ENCODE data around the gene FOXJ3. TPM values are rescaled to one million over a fixed set of nuclear protein-coding genes. Genes with fewer than 3 reads are reported as not detected.

FOXJ3 gene
- total and polyA plus RNA-seq, 2 of the 13 experiments (the other 11 are each of a cell fraction or from before 2014, with no cell fraction given), result 16.6 to 48.5 TPM

DNA sequence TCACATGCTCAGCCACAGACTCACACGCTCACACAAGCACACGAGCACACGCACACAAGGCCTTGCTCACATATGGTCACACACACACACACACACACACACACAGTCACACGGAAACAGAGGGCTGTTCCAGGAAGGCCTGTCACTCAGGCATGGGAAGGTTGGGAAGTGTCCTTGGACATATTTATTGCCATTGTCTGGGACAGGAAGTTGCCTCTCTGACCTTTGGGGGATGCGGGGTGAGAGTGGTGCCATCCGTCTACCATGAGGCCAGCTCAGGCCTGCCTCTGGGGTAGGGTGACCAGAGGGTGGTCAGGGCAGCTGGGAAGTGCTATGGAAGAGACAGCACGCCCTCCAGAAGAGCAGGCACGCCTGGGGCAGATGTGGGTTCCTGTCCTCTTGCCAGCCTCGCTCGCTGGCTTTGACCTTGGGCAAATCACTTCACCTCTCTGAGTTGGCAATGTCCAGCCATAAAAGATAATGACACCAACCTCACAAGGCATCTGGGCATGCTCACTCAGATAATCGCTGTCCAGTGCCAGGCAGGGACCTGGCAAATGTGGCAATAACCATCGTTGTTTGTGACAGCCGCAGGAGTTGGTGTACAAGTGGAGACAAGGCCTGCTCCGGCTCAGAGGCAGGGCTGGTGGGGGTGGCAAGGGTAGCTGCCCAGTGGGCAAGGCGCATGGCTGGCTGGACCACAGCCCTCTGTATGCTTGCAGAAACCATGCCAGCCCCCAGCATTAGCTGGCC lies 162.5 kb downstream of the FOXJ3 start (continued):
- TF ChIP-seq, protein P1, sequence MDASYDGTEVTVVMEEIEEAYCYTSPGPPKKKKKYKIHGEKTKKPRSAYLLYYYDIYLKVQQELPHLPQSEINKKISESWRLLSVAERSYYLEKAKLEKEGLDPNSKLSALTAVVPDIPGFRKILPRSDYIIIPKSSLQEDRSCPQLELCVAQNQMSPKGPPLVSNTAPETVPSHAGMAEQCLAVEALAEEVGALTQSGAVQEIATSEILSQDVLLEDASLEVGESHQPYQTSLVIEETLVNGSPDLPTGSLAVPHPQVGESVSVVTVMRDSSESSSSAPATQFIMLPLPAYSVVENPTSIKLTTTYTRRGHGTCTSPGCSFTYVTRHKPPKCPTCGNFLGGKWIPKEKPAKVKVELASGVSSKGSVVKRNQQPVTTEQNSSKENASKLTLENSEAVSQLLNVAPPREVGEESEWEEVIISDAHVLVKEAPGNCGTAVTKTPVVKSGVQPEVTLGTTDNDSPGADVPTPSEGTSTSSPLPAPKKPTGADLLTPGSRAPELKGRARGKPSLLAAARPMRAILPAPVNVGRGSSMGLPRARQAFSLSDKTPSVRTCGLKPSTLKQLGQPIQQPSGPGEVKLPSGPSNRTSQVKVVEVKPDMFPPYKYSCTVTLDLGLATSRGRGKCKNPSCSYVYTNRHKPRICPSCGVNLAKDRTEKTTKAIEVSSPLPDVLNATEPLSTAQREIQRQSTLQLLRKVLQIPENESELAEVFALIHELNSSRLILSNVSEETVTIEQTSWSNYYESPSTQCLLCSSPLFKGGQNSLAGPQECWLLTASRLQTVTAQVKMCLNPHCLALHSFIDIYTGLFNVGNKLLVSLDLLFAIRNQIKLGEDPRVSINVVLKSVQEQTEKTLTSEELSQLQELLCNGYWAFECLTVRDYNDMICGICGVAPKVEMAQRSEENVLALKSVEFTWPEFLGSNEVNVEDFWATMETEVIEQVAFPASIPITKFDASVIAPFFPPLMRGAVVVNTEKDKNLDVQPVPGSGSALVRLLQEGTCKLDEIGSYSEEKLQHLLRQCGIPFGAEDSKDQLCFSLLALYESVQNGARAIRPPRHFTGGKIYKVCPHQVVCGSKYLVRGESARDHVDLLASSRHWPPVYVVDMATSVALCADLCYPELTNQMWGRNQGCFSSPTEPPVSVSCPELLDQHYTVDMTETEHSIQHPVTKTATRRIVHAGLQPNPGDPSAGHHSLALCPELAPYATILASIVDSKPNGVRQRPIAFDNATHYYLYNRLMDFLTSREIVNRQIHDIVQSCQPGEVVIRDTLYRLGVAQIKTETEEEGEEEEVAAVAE (CRISPR knock-in tag; IDR thresholded peaks at IDR 0.05; ENCODE audit: borderline replicate concordance), result no peak
- TF ChIP-seq, protein P2, sequence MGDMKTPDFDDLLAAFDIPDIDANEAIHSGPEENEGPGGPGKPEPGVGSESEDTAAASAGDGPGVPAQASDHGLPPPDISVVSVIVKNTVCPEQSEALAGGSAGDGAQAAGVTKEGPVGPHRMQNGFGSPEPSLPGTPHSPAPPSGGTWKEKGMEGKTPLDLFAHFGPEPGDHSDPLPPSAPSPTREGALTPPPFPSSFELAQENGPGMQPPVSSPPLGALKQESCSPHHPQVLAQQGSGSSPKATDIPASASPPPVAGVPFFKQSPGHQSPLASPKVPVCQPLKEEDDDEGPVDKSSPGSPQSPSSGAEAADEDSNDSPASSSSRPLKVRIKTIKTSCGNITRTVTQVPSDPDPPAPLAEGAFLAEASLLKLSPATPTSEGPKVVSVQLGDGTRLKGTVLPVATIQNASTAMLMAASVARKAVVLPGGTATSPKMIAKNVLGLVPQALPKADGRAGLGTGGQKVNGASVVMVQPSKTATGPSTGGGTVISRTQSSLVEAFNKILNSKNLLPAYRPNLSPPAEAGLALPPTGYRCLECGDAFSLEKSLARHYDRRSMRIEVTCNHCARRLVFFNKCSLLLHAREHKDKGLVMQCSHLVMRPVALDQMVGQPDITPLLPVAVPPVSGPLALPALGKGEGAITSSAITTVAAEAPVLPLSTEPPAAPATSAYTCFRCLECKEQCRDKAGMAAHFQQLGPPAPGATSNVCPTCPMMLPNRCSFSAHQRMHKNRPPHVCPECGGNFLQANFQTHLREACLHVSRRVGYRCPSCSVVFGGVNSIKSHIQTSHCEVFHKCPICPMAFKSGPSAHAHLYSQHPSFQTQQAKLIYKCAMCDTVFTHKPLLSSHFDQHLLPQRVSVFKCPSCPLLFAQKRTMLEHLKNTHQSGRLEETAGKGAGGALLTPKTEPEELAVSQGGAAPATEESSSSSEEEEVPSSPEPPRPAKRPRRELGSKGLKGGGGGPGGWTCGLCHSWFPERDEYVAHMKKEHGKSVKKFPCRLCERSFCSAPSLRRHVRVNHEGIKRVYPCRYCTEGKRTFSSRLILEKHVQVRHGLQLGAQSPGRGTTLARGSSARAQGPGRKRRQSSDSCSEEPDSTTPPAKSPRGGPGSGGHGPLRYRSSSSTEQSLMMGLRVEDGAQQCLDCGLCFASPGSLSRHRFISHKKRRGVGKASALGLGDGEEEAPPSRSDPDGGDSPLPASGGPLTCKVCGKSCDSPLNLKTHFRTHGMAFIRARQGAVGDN (CRISPR knock-in tag; IDR thresholded peaks at IDR 0.05), result peak; percentile 55
- TF ChIP-seq, protein P3, sequence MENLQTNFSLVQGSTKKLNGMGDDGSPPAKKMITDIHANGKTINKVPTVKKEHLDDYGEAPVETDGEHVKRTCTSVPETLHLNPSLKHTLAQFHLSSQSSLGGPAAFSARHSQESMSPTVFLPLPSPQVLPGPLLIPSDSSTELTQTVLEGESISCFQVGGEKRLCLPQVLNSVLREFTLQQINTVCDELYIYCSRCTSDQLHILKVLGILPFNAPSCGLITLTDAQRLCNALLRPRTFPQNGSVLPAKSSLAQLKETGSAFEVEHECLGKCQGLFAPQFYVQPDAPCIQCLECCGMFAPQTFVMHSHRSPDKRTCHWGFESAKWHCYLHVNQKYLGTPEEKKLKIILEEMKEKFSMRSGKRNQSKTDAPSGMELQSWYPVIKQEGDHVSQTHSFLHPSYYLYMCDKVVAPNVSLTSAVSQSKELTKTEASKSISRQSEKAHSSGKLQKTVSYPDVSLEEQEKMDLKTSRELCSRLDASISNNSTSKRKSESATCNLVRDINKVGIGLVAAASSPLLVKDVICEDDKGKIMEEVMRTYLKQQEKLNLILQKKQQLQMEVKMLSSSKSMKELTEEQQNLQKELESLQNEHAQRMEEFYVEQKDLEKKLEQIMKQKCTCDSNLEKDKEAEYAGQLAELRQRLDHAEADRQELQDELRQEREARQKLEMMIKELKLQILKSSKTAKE (CRISPR knock-in tag; IDR thresholded peaks at IDR 0.05; ENCODE audit: borderline replicate concordance), result peak; percentile 28; the same call in 1 of the 2 replicates
- TF ChIP-seq NFKBIZ (CRISPR knock-in tag; IDR thresholded peaks at IDR 0.05) (no peak), ZNF614 (CRISPR knock-in tag; IDR thresholded peaks at IDR 0.05; ENCODE audit: borderline replicate concordance) (no peak), KAT8 (CRISPR knock-in tag; IDR thresholded peaks at IDR 0.05) (no peak), TBP (CRISPR knock-in tag; IDR thresholded peaks at IDR 0.05) (no peak), ZNF772 (CRISPR knock-in tag; IDR thresholded peaks at IDR 0.05) (no peak), ERF (CRISPR knock-in tag; IDR thresholded peaks at IDR 0.05) (0 out of 2 replicates have a peak, but pooled peaks have one; percentile 20), ZNF205 (CRISPR knock-in tag; IDR thresholded peaks at IDR 0.05) (no peak), ZNF251 (CRISPR knock-in tag; IDR thresholded peaks at IDR 0.05) (no peak), MYNN (CRISPR knock-in tag; IDR thresholded peaks at IDR 0.05; ENCODE audit: low read depth) (no peak), HNRNPL (IDR thresholded peaks at IDR 0.05; ENCODE audit: low read depth, low read length) (0 out of 2 replicates have a peak, but pooled peaks have one; percentile 18), ZNF563 (CRISPR knock-in tag; IDR thresholded peaks at IDR 0.05) (no peak), ZNF674 (CRISPR knock-in tag; IDR thresholded peaks at IDR 0.05; ENCODE audit: low read depth) (no peak), NR2F1 (CRISPR knock-in tag; IDR thresholded peaks at IDR 0.05) (peak in 1 of 2 experiments; percentile 15; a peak in 1 of 4 replicates), ZBTB38 (CRISPR knock-in tag; IDR thresholded peaks at IDR 0.05) (0 out of 2 replicates have a peak, but pooled peaks have one; percentile 23)
- TF ChIP-seq, protein P4, sequence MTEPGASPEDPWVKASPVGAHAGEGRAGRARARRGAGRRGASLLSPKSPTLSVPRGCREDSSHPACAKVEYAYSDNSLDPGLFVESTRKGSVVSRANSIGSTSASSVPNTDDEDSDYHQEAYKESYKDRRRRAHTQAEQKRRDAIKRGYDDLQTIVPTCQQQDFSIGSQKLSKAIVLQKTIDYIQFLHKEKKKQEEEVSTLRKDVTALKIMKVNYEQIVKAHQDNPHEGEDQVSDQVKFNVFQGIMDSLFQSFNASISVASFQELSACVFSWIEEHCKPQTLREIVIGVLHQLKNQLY (CRISPR knock-in tag; IDR thresholded peaks at IDR 0.05), result no peak
